Right ventricle myocardium superior (tissue), 1 donor: ENCODE data around the gene ITPR3. TPM values are rescaled to one million over a fixed set of nuclear protein-coding genes. Genes with fewer than 3 reads are reported as not detected.

ENCODE experiments used
- ATAC-seq: fragments of 200-7000 bp; cut with Tn5 transposase; one replicate; pipeline ENCODE4 v1.9.1; 2020; ENCODE audit warnings: mild to moderate bottlenecking; ENCODE audit not compliant: poor library complexity
- DNase-seq: peaks from one replicate; pipeline ENCODE4 v3.0.0-alpha.2; 2020
- intact Hi-C: fragments of 100-400 bp; cut with DNase I; formaldehyde crosslinking; loops from one replicate; pipeline ENCODE4 v1.11.2; 2022
- total RNA-seq: library from RNA; stranded (reverse); fragmentation: NEBNext Ultra II Directional; extraction: Animal tissue kit (Norgen Biotek cat#: 25700); gene quantifications from one replicate; pipeline ENCODE4 v1.2.1, GENCODE V29; 2021
- donor health status: DM: no; HTN: yes; CAD: no; lungs with severe emphysema.

ITPR3 gene
- total RNA-seq, 1 donor from 2014 or later, result 6.0 TPM

GRCh38 chr6:33658982-33659689 lies 38.0 kb downstream of the ITPR3 start:
- ATAC-seq (no peak), DNase-seq (no peak)
- intact Hi-C loops, result no loop called here

GRCh38 chr6:33659986-33660385 lies 38.9 kb downstream of the ITPR3 start:
- DNase-seq (no peak), ATAC-seq (no peak)
- intact Hi-C loops, result no loop called here

- ATAC-seq (no peak), DNase-seq (no peak)
- intact Hi-C loops, result no loop called here
Observed at GRCh38 chr6:33661106-33661838, 40.1 kb downstream of the ITPR3 start.

- no peak for ATAC-seq
- intact Hi-C loops, result no loop called here
- DNase-seq, result no peak
Observed at GRCh38 chr6:33662318-33662717, 41.2 kb downstream of the ITPR3 start.

- intact Hi-C loops, result no loop called here
- ATAC-seq (no peak), DNase-seq (no peak)
Observed at GRCh38 chr6:33663028-33663427, 41.9 kb downstream of the ITPR3 start.

GRCh38 chr6:33663727-33664449 lies 42.8 kb downstream of the ITPR3 start:
- DNase-seq (no peak), ATAC-seq (no peak)
- intact Hi-C loops, result no loop called here

- intact Hi-C loops, result no loop called here
- no peak for ATAC-seq
- DNase-seq, result no peak
Observed at GRCh38 chr6:33664506-33665057, 43.5 kb downstream of the ITPR3 start.

- intact Hi-C loops, result no loop called here
- no peak for ATAC-seq
- DNase-seq, result no peak
Observed at GRCh38 chr6:33665957-33666356, 44.8 kb downstream of the ITPR3 start.

- intact Hi-C loops, result no loop called here
- ATAC-seq (no peak), DNase-seq (no peak)
Observed at GRCh38 chr6:33667072-33667471, 46.0 kb downstream of the ITPR3 start.

- intact Hi-C loops, result no loop called here
- DNase-seq, result no peak
- no peak for ATAC-seq
Observed at GRCh38 chr6:33667776-33668175, 46.7 kb downstream of the ITPR3 start.

GRCh38 chr6:33668328-33668727 lies 47.2 kb downstream of the ITPR3 start:
- intact Hi-C loops, result no loop called here
- DNase-seq (no peak), ATAC-seq (no peak)

GRCh38 chr6:33668914-33669313 lies 47.8 kb downstream of the ITPR3 start:
- no peak for ATAC-seq
- intact Hi-C loops, result no loop called here
- DNase-seq, result no peak

- intact Hi-C loops, result no loop called here
- no peak for DNase-seq
Observed at GRCh38 chr6:33670086-33670660, 49.1 kb downstream of the ITPR3 start.

GRCh38 chr6:33670971-33671743 lies 50.0 kb downstream of the ITPR3 start:
- ATAC-seq, result no peak
- intact Hi-C loops, result no loop called here
- DNase-seq, result no peak

More at GRCh38 chr6:33670086-33670660, 49.1 kb downstream of the ITPR3 start:
- no peak for ATAC-seq

GRCh38 chr6:33671744-33672072 lies 50.6 kb downstream of the ITPR3 start:
- ATAC-seq (no peak), DNase-seq (no peak)
- intact Hi-C loops, result no loop called here

- ATAC-seq, result peak; percentile 94
- intact Hi-C loops, result no loop called here
- DNase-seq, result peak; percentile 94
Observed at GRCh38 chr6:33672808-33673207, 51.7 kb downstream of the ITPR3 start.

- DNase-seq, result no peak
- no peak for ATAC-seq
- intact Hi-C loops, result no loop called here
Observed at GRCh38 chr6:33673851-33674250, 52.7 kb downstream of the ITPR3 start.

GRCh38 chr6:33675968-33676367 lies 54.8 kb downstream of the ITPR3 start:
- intact Hi-C loops, result no loop called here
- DNase-seq (no peak), ATAC-seq (no peak)
